Activated naive CD8-positive, alpha-beta T cell treated with anti-CD3 and anti-CD28 coated beads, Interleukin-2, amount 50 U/mL, for 24 hours (primary cell): ENCODE results near the gene RPS6KA5.

ENCODE experiments used
- ATAC-seq: fragments of 150-1000 bp; cut with Tn5 transposase; one replicate; pipeline ENCODE4 v1.10.0; 2021
- DNase-seq: peaks from one replicate; pipeline ENCODE4 v3.0.0; 2021
- H3K27ac Mint-ChIP-seq: one replicate; pipeline ENCODE4 v1.8.0; 2021; ENCODE audit warnings: mild to moderate bottlenecking, mixed read lengths
- H3K27me3 Mint-ChIP-seq: one replicate; pipeline ENCODE4 v1.8.0; 2021; ENCODE audit warnings: mixed read lengths
- H3K36me3 Mint-ChIP-seq: one replicate; pipeline ENCODE4 v1.8.0; 2021; ENCODE audit warnings: low read depth, mixed read lengths
- H3K4me1 Mint-ChIP-seq: one replicate; pipeline ENCODE4 v1.8.0; 2021; ENCODE audit warnings: mixed read lengths
- H3K4me3 Mint-ChIP-seq: one replicate; pipeline ENCODE4 v1.8.0; 2021; ENCODE audit warnings: mild to moderate bottlenecking, moderate library complexity, mixed read lengths
- H3K9me3 Mint-ChIP-seq: one replicate; pipeline ENCODE4 v1.8.0; 2021; ENCODE audit warnings: mixed read lengths

RPS6KA5 gene

DNA sequence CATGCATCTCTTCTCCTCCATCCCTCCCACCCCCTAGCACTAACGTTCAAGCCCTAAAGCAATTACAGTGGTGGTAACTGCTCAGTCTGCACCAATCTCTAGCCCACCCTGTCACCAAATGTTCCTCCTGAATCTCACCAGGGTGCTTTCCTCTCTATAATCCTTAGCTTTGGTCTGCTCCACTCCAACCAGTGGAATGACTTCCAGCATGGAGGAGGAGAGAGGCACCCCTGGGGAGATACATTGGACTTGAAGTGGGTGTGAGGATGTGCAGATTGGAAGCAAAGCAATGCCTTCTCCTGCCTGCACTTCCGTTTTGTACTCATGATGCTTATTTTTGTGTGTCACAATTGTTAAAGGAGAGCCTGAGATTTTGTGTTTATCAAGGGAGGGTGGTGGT, 24.1 kb upstream of the RPS6KA5 start:
- Mint-ChIP-seq H3K27ac (no peak overlapping the region), H3K4me1 (peaks cover 16% of the 10 kb centered on the region), H3K4me3 (no peak overlapping the region), H3K9me3 (no peaks in the 10 kb centered on the region), H3K36me3 (no peaks in the 10 kb centered on the region), H3K27me3 (no peaks in the 10 kb centered on the region)
- DNase-seq (no peak), ATAC-seq (no peak)

DNA sequence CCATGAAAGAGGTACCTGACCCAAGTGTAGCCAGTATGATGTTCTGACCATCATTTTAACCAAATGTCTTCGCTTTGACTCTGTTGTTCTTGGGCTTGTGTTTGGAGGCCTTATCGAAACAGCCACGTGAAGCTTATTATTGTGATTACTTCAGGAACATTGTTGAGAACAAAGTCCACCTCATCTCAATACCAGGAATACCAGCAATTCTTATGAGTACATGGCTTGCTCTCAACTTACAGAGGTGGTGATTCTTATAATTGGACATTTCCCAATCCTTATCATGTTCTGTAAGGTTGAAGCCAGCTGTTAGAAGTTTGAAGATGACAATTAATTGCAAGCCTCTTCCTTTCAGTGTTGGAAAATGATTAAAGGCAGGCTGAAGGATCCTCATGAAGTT, 21.8 kb upstream of the RPS6KA5 start:
- Mint-ChIP-seq H3K9me3 (no peaks in the 10 kb centered on the region), H3K27ac (no peak overlapping the region), H3K36me3 (no peaks in the 10 kb centered on the region), H3K4me1 (peaks cover 29% of the 10 kb centered on the region), H3K4me3 (no peak overlapping the region), H3K27me3 (no peaks in the 10 kb centered on the region)
- no peak for DNase-seq
- no peak for ATAC-seq

DNA sequence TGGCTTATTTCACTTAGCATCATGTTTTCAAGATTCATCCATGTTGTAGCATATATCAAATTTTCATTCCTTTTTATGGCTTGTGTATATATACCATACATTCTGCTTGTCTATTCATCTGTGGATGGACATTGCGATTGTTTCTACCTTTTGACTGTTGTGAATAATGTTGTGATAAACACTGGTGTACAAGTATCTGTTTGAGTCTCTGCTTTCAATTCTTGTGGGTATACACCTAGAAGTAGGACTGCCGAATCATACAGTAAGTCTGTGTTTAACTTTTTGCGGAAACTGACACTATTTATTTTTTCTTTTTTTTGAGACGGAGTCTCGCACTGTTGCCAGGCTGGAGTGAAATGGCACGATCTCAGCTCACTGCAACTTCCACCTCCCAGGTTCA, 19.6 kb upstream of the RPS6KA5 start:
- no peaks in the 10 kb centered on the region for H3K36me3 Mint-ChIP-seq
- no peak for ATAC-seq
- DNase-seq, result no peak
- no peaks in the 10 kb centered on the region for H3K9me3 Mint-ChIP-seq
- H3K4me1 Mint-ChIP-seq, result peaks cover 32% of the 10 kb centered on the region
- no peak overlapping the region for H3K27ac Mint-ChIP-seq
- H3K4me3 Mint-ChIP-seq, result no peak overlapping the region
- no peaks in the 10 kb centered on the region for H3K27me3 Mint-ChIP-seq

DNA sequence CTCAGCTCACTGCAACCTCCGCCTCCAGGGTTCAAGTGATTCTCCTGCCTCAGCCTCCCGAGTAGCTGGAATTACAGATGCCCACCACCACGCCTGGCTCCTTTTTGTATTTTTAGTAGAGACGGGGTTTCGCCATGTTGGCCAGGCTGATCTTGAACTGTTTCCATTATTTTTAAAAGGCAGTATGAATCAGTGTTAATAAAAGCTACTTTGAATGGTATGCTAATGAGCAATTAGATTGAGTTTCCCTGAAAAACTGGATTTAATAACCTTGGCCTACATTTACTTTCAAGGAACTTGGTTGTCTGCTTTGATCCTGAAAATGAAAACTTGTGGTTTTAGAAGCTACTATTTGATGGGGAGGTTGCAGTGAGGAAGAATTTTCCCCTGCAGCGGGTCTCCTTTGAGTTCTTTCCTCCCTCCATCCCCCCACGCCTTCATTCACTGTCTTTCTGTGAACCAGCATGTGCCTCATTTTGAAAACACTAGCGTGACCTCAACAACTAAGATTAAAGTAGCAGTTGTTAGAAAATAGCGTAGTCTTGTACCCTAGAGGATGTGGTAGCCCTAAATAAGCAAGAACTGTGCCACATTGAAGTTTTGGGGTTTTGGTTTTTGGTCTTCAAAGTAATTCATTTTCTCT, 17.8 kb upstream of the RPS6KA5 start:
- DNase-seq (peak; percentile 50), ATAC-seq (peak; percentile 94)
- Mint-ChIP-seq H3K36me3 (no peaks in the 10 kb centered on the region), H3K4me3 (peak overlapping the region; percentile 54), H3K27me3 (no peaks in the 10 kb centered on the region), H3K4me1 (peaks cover 32% of the 10 kb centered on the region), H3K27ac (peak overlapping the region; percentile 74), H3K9me3 (no peaks in the 10 kb centered on the region)

DNA sequence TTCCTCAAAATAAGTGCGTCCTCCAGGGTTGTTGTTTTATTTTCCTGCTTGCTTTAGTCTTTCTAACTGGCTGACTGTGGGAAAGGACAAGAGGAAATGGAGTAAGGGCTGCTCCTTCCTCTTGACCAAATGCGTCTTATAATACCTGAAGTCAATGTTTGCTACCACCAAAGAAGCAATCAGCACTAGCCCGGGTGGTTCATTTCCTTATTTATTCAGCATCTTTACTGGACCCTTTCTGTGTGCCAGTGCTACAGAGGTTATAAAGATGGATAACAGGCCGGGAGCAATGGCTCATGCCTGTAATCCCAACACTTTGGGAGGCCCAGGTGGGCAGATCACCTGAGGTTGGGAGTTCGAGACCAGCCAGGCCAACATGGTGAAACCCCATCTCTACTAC, 15.1 kb upstream of the RPS6KA5 start:
- H3K9me3 Mint-ChIP-seq, result no peaks in the 10 kb centered on the region
- H3K27me3 Mint-ChIP-seq, result no peaks in the 10 kb centered on the region
- ATAC-seq (no peak), DNase-seq (no peak)
- no peak overlapping the region for H3K4me3 Mint-ChIP-seq
- H3K27ac Mint-ChIP-seq, result no peak overlapping the region
- peaks cover 33% of the 10 kb centered on the region for H3K4me1 Mint-ChIP-seq
- H3K36me3 Mint-ChIP-seq, result no peaks in the 10 kb centered on the region

DNA sequence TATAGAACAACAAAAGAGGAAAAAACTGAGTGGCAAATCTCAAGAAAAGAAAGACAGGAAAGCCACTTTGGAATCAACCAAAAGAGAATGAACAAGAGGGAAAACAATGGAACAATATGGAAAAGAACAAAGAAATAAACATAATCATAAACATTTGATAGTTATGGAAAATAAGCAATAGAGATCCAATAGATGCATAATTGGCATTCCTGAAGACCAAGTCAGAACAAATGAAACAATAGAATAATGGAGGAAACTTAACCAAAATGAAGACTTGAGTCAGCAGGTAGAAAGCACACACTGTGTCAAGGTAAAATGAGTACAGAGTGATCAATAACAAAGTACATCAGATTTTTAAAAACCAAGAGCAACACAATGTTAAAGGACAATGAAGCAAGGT, 10.1 kb upstream of the RPS6KA5 start:
- Mint-ChIP-seq H3K4me1 (peaks cover 43% of the 10 kb centered on the region), H3K36me3 (peaks cover 5% of the 10 kb centered on the region), H3K4me3 (no peak overlapping the region), H3K9me3 (peaks cover 5% of the 10 kb centered on the region), H3K27me3 (no peaks in the 10 kb centered on the region), H3K27ac (no peak overlapping the region)
- no peak for DNase-seq
- no peak for ATAC-seq

DNA sequence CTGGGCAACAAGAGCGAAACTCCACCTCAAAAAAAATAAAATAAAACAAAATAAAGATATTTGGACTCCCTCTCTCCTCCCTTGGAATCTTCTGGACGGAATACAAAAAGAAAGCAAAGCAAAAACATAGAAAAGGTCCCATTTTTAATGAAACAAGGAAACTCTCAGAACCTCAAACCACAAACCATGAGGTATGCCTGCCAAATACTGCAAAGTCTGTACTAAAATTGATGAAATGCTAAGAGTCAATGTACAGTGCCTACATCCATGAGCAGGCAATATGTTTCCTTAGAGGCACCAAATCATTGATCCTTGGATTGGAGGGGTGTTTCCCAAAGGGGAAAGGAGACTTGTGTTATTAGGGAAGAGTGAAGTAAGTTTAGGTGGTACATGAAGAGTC, 8.2 kb upstream of the RPS6KA5 start:
- Mint-ChIP-seq H3K4me1 (peaks cover 61% of the 10 kb centered on the region), H3K36me3 (peaks cover 5% of the 10 kb centered on the region), H3K27ac (peak overlapping the region; percentile 85), H3K27me3 (no peaks in the 10 kb centered on the region), H3K9me3 (peaks cover 10% of the 10 kb centered on the region), H3K4me3 (peak overlapping the region; percentile 53)
- DNase-seq (no peak), ATAC-seq (no peak)

DNA sequence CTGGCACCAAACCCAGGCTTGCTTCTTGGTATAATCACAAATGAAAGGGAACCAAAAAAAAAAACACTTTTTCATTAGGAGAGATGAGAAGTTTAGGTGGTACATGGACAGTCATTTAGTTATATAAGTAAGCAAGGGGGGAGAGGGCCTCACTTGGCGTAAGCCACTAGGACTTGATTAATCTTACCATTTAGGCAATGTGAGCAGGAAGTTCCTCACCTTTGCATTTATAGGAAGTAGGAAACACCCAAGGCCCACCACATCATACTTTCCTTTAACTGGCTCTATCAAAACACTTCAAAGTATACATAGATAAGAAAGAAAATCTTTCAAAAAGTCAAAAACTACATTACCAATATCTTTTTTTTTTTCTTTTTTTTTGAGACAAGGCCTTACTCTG, 6.7 kb upstream of the RPS6KA5 start:
- Mint-ChIP-seq H3K4me1 (peaks cover 72% of the 10 kb centered on the region), H3K27me3 (no peaks in the 10 kb centered on the region), H3K27ac (peak overlapping the region; percentile 85), H3K9me3 (peaks cover 15% of the 10 kb centered on the region), H3K36me3 (peaks cover 5% of the 10 kb centered on the region), H3K4me3 (no peak overlapping the region)
- peak; percentile 67 for ATAC-seq
- no peak for DNase-seq

DNA sequence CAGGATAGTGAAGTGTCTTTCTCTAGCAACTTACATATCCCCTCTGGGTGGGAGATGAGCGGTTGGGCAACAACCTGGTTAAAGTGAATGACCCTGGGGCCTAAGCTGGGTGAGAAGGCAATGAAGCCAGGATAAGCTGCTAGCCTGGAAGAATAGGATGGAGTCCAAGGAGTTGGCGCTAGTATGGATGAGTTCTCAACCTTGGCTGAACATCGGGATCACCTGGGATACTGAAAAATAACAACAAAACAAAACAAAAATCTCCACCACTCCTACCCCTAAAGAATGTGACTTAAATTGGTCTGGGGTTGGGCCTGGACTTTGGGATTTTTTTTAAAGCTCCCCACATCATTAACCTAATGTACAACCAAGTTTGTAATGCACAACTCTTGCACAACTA, 4.8 kb upstream of the RPS6KA5 start:
- peaks cover 69% of the 10 kb centered on the region for H3K4me1 Mint-ChIP-seq
- ATAC-seq (no peak), DNase-seq (no peak)
- peak overlapping the region; percentile 29 for H3K27ac Mint-ChIP-seq
- H3K4me3 Mint-ChIP-seq, result no peak overlapping the region
- no peaks in the 10 kb centered on the region for H3K27me3 Mint-ChIP-seq
- H3K36me3 Mint-ChIP-seq, result peaks cover 5% of the 10 kb centered on the region
- peaks cover 15% of the 10 kb centered on the region for H3K9me3 Mint-ChIP-seq

DNA sequence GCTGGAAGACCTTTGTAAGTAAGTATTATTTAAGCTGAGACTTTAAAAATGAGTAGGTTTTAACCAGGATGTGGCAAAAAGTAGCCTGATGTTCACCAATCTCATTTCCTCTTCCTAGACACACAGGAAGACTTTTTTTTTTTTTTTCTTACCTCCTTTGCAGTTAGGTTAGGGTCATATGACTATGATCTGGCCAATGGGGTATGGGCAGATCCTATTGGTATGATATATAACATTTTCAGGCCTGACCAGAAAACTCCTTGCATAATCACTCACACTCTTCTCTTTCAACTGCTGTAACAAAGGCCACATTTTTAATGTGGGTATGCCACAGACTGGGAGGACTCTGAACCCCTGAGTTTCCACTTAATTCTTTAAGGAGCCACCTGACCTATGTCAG, 2.7 kb upstream of the RPS6KA5 start:
- peaks cover 2% of the 10 kb centered on the region for H3K36me3 Mint-ChIP-seq
- peaks cover 63% of the 10 kb centered on the region for H3K4me1 Mint-ChIP-seq
- peaks cover 15% of the 10 kb centered on the region for H3K9me3 Mint-ChIP-seq
- no peaks in the 10 kb centered on the region for H3K27me3 Mint-ChIP-seq
- peak overlapping the region; percentile 90 for H3K27ac Mint-ChIP-seq
- peak overlapping the region; percentile 24 for H3K4me3 Mint-ChIP-seq
- no peak for DNase-seq
- peak; percentile 11 for ATAC-seq

DNA sequence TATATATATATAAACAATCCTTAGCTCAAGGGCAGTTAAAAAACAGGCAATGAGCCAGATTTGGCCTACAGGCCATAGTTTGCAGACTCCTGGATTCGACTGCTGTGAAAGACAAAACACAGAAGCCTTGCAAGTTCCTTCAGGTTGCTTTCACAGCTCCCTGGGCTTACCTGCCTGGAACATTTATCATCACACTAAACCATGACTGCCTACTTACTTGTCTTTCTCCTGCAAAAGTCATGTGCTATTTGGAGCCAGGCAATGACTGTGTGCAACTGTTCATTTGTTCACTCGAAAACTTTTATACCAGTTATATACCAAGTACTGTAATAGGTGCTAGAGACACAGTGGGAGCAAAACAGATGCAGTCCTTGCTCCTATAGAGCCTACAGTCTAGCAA, 2.2 kb upstream of the RPS6KA5 start:
- peaks cover 12% of the 10 kb centered on the region for H3K9me3 Mint-ChIP-seq
- peak overlapping the region; percentile 90 for H3K27ac Mint-ChIP-seq
- peaks cover 2% of the 10 kb centered on the region for H3K36me3 Mint-ChIP-seq
- H3K4me3 Mint-ChIP-seq, result peak overlapping the region; percentile 24
- DNase-seq (no peak), ATAC-seq (no peak)
- peaks cover 63% of the 10 kb centered on the region for H3K4me1 Mint-ChIP-seq
- no peaks in the 10 kb centered on the region for H3K27me3 Mint-ChIP-seq

DNA sequence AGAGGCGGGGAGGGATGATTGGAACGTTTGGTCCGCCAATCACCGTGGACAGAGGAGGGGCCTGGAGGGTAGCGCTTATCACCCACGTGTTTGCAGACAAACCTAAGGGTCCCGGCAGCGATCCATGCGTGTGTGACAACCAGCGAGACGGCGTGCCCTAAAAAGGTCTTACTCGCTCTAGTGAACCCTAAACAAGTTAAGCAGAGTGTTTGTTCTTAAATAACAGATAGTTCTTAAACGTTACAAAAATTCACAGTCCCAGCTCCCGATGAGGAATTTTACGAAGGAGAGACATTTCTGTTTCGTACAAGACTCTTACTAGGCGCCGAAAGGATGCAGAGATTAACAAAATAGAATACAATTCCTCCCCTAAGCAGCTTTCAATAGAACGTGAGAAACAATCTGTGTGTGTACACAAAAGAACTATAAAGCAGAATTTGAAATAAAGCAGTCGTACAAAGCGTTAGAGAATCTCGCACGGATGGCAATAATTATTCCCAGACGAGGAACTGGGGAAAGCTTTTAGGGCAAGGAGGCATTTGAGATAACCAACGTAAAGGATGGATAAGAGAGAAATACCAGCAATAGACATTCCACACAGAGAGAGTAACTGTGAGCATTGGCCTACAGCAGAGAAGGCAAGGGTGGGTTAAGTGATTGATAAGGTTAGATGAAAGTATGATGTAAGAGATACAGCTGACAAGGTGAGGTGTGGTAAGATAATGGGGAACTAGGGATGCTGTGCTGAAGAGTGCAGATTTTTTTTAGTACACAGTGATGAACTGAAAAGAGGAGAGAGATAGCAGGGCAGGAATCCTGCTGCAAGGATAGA, 831 bp upstream of the RPS6KA5 start:
- Mint-ChIP-seq H3K27ac (no peak overlapping the region), H3K9me3 (peaks cover 12% of the 10 kb centered on the region), H3K27me3 (no peaks in the 10 kb centered on the region), H3K4me3 (no peak overlapping the region), H3K4me1 (peaks cover 51% of the 10 kb centered on the region), H3K36me3 (no peaks in the 10 kb centered on the region)
- ATAC-seq, result no peak
- DNase-seq, result no peak

DNA sequence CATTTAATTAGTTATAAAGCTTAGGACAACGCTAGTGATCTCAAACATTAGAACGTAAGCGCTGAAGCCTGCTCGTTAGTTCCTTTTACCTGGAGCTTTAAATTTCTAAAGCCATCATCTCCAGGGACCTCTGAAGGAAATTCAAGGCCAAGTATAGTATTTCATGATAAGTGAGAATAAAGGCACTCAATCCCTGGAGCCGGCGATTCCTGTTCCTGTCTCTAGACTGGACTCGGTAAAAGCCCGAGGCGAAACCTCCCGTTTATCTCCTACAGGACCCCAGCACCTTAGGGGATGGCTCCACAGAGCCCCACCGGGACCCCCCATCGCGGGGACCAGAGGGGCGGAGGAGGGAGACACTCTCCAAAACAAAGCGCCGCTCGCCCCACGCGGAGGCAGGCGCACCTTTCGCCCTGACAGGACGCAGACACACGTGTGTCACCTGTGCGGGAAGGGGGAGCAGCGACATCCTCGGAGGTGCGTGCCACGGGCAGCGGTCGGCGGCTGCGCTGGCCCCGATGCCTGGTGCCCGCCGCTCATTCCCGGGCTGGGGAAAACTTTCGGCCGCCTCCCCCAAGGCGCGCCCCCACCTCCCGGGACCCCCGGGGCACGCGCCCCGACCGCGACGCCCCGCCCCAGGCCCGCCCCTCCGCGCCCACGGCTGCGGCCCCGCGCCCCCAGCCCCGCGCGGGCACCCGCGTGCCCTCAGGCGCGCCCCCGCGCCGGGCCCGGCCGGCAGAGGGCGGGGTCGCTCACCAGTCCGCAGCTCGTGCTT, 678 bp downstream of the RPS6KA5 start:
- Mint-ChIP-seq H3K4me1 (peaks cover 39% of the 10 kb centered on the region), H3K36me3 (no peaks in the 10 kb centered on the region), H3K27ac (peak overlapping the region; percentile 36), H3K27me3 (no peaks in the 10 kb centered on the region), H3K4me3 (peak overlapping the region; percentile 82), H3K9me3 (peaks cover 7% of the 10 kb centered on the region)
- DNase-seq (peak; percentile 61), ATAC-seq (peak; percentile 6)

DNA sequence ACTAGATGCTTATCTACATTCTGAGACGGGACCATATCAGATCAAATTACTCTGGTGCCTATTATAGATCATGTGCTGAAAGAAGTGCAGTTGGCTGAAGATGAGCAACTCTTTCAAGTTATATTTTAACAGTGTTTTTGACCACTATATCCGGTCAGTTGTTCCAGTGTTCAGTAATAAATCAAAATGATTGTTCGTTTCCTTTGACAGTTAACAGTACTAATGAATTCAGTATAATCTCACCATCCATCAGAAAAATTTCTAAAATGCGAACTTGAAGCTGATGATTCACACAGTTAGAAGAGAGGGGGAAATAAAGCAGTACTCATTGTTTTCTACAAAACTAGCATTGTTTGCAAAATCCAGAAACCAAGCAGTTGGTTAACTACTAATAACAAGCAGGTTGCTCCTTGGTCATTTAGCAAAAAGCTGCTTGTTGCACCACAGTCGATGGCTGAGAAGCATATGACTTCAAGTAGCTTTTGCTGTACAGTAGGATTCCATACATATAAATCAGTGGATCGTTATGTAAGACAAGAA, 2.3 kb downstream of the RPS6KA5 start:
- Mint-ChIP-seq H3K27ac (no peak overlapping the region), H3K9me3 (no peaks in the 10 kb centered on the region), H3K27me3 (no peaks in the 10 kb centered on the region), H3K4me1 (peaks cover 28% of the 10 kb centered on the region), H3K36me3 (no peaks in the 10 kb centered on the region), H3K4me3 (peak overlapping the region; percentile 68)
- no peak for DNase-seq
- ATAC-seq, result no peak
